K562 (cell line): ENCODE measurements around the gene INTS4. TPM values are rescaled to one million over a fixed set of nuclear protein-coding genes. Genes with fewer than 3 reads are reported as not detected.

Source experiments
- CBX2 ChIP-seq: fragments of 200-600 bp; sonication (generic); IDR thresholded peaks from one replicate; pipeline ENCODE4 v1.6.1; 2012; ENCODE audit warnings: mild to moderate bottlenecking, low read length, inconsistent platforms; ENCODE audit not compliant: insufficient read depth, poor library complexity, severe bottlenecking
- EP300 ChIP-seq: IDR thresholded peaks from 2 replicates; pipeline ENCODE4 v1.6.1; 2012; ENCODE audit warnings: low read length, improper control_type of control experiment
- ETV6 ChIP-seq, 3 experiments: fragments of 150-350 bp in 1 of 3; sonication (generic) in 1 of 3; formaldehyde crosslinking in 1 of 3; IDR thresholded peaks; 2 replicates each; pipeline versions ENCODE4 v1.6.1 to v1.8.0; 2014 to 2022; ENCODE audit warnings: borderline replicate concordance in 2 of 3, low read depth in 2 of 3, antibody characterized with exemption in 1 of 3, low read length in 1 of 3, mild to moderate bottlenecking in 1 of 3, missing genetic modification reagents in 1 of 3
- FOXA1 ChIP-seq: fragments of 450-650 bp; IDR thresholded peaks from 2 replicates; pipeline ENCODE4 v1.6.1; 2016; ENCODE audit warnings: mild to moderate bottlenecking, borderline replicate concordance
- FOXM1 ChIP-seq, 2 experiments: fragments of 450-650 bp in 1 of 2; sonication (generic) in 1 of 2; formaldehyde crosslinking in 1 of 2; IDR thresholded peaks; 2 replicates each; pipeline versions ENCODE4 v1.6.1 to v1.9.0; 2017 to 2022; ENCODE audit warnings: low read depth in 2 of 2, mild to moderate bottlenecking in 2 of 2, missing genetic modification reagents in 1 of 2, moderate library complexity in 1 of 2
- HDAC1 ChIP-seq, 2 experiments: fragments of 450-650 bp; IDR thresholded peaks; 2 replicates each; pipeline ENCODE4 v1.6.1; 2016 to 2017; ENCODE audit warnings: inconsistent platforms in 1 of 2, mild to moderate bottlenecking in 1 of 2, moderate library complexity in 1 of 2
- KLF6 ChIP-seq: fragments of 250-450 bp; sonication (Bioruptor Pico); IDR thresholded peaks from 2 replicates; pipeline ENCODE4 v1.4.0; 2020; ENCODE audit warnings: mild to moderate bottlenecking, moderate library complexity, borderline replicate concordance
- MAFG ChIP-seq: fragments of 450-650 bp; conservative IDR thresholded peaks from 2 replicates; pipeline ENCODE4 v1.6.1; 2016; ENCODE audit warnings: missing genetic modification characterization, missing compliant biosample characterization
- MTA1 ChIP-seq: fragments of 450-650 bp; IDR thresholded peaks from 2 replicates; pipeline ENCODE4 v1.6.1; 2017; ENCODE audit warnings: borderline replicate concordance
- NCOA1 ChIP-seq: fragments of 450-650 bp; IDR thresholded peaks from 2 replicates; pipeline ENCODE4 v1.6.1; 2016; ENCODE audit warnings: low read depth
- NFRKB ChIP-seq: fragments of 450-650 bp; IDR thresholded peaks from 2 replicates; pipeline ENCODE4 v1.6.1; 2016; ENCODE audit warnings: low read depth
- PHB2 ChIP-seq: fragments of 450-650 bp; IDR thresholded peaks from 2 replicates; pipeline ENCODE4 v1.6.1; 2017; ENCODE audit warnings: low read depth
- PPARD ChIP-seq: fragments of 250-450 bp; sonication (Bioruptor Pico); IDR thresholded peaks from 2 replicates; pipeline ENCODE4 v1.8.0; 2022; ENCODE audit warnings: inconsistent platforms, mild to moderate bottlenecking, moderate library complexity
- SMAD2 ChIP-seq: fragments of 150-350 bp; IDR thresholded peaks from 2 replicates; pipeline ENCODE4 v1.6.1; 2014; ENCODE audit warnings: low read depth, mild to moderate bottlenecking, low read length
- SMARCB1 ChIP-seq: IDR thresholded peaks from 2 replicates; pipeline ENCODE4 v1.6.1; 2011; ENCODE audit warnings: improper control_type of control experiment, low read depth; ENCODE audit not compliant: insufficient read length
- SNIP1 ChIP-seq: fragments of 450-650 bp; IDR thresholded peaks from 2 replicates; pipeline ENCODE4 v1.7.1; 2017; ENCODE audit warnings: low read depth, mild to moderate bottlenecking
- SREBF1 ChIP-seq: fragments of 150-350 bp; IDR thresholded peaks from 2 replicates; pipeline ENCODE4 v1.6.1; 2014; ENCODE audit warnings: antibody characterized with exemption, low read depth, low read length, borderline replicate concordance
- U2AF1 ChIP-seq: fragments of 200-400 bp; formaldehyde crosslinking; optimal IDR thresholded peaks from 2 replicates; pipeline ENCODE3; 2017; ENCODE audit warnings: mild to moderate bottlenecking, low read depth, low read length, moderate library complexity
- ZNF124 ChIP-seq: sonication (generic); formaldehyde crosslinking; IDR thresholded peaks from 2 replicates; pipeline ENCODE4 v1.8.1; 2022; ENCODE audit warnings: missing genetic modification reagents
- ZNF764 ChIP-seq: fragments of 250-450 bp; sonication (Bioruptor Pico); IDR thresholded peaks from 2 replicates; pipeline ENCODE4 v1.4.0; 2020; ENCODE audit warnings: low read depth, mild to moderate bottlenecking, moderate library complexity
- polyA plus RNA-seq, 8 experiments: library from polyadenylated mRNA; depleted of rRNA in 4 of 8; stranded (reverse) in 5 of 8; unstranded in 3 of 8; fragments of >200 nt; fragmentation: Nextera tagmentation in 2 of 8; fragmentation: Illumina TruSeq in 1 of 8; extraction: Ambion mirVana in 2 of 8; extraction: Trizol in 1 of 8; gene quantifications; 2 replicates each; pipeline versions ENCODE4 v1.2.1 to v1.2.3, GENCODE V29; 2011 to 2014; ENCODE audit warnings: inconsistent platforms in 1 of 8, missing spikeins in 1 of 8
- total RNA-seq, 7 experiments: library from RNA; depleted of rRNA in 6 of 7; stranded (reverse); fragments of >200 nt in 6 of 7; fragmentation: Illumina TruSeq in 2 of 7; extraction: Trizol in 2 of 7; gene quantifications; 2 replicates each; pipeline versions ENCODE4 v1.2.1 to v1.2.3, GENCODE V29; 2011 to 2021; ENCODE audit warnings: low replicate concordance in 1 of 7
- TF ChIP-seq, protein P1 (sequence below): fragments of 450-650 bp; formaldehyde crosslinking; IDR thresholded peaks from 2 replicates; pipeline ENCODE4 v1.4.0; 2020; ENCODE audit warnings: mild to moderate bottlenecking, moderate library complexity
- TF ChIP-seq, protein P2 (sequence below): fragments of 250-450 bp; sonication (Bioruptor Pico); IDR thresholded peaks from 2 replicates; pipeline ENCODE4 v1.4.0; 2020; ENCODE audit warnings: borderline replicate concordance
- TF ChIP-seq, protein P3 (sequence below), 2 experiments: fragments of 200-800 bp in 1 of 2; sonication (Bioruptor generic) in 1 of 2; sonication (generic) in 1 of 2; formaldehyde crosslinking in 1 of 2; IDR thresholded peaks in 1 of 2; conservative IDR thresholded peaks in 1 of 2; 2 replicates each; pipeline versions ENCODE4 v1.5.0 to v1.6.1; 2016 to 2020; ENCODE audit warnings: missing compliant biosample characterization in 1 of 2, missing genetic modification characterization in 1 of 2, missing genetic modification reagents in 1 of 2

Gene INTS4
- total and polyA plus RNA-seq, 9 of the 15 experiments (the other 6 are each of a cell fraction or from before 2014, with no cell fraction given), result 28.4 to 53.4 (median 44.5) TPM

DNA sequence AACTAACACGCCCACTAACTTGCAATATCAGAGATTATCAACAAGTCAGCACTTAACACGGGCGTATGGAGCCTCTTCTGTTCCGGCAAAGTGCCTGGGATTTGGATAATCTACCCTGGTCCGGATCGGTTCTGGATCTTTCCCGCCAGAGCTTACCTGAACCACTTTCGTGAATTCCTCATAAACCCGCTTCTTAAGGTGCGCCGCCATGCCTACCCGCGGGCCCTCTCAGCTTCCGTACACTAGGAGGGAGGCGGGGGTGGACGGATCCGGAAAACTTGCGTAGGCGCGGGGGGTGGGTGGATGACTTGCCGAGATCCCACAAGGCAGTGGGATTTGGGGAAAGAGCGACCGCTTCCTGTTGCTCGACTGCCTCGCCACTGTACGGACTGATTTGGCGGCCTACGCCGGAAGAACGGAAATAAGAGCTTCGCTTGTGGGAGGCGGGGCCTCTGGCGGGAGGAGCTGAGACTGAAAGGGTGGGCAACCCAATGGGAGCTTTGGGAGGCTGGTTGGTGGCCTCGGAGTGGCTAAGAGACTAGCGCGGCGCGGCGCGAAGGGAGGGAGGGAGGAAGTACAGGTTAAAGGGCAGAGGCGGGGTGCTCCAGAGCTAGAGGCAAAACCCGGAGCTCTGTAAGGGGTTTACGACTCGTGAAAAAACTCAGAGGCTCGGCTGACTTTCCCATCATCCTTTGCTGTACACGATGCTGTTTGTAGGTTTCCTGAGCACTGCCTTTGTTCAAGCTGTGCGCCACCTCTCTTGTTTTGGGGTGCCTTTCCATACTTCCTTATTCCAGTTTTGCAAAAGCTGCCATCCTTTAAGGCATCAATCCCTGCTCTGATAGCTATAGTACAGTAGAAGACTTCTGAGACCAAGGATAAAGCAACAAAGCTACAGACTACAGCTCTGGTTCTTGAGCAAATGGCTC is at the start of gene INTS4 (continued):
- TF ChIP-seq, protein P1, sequence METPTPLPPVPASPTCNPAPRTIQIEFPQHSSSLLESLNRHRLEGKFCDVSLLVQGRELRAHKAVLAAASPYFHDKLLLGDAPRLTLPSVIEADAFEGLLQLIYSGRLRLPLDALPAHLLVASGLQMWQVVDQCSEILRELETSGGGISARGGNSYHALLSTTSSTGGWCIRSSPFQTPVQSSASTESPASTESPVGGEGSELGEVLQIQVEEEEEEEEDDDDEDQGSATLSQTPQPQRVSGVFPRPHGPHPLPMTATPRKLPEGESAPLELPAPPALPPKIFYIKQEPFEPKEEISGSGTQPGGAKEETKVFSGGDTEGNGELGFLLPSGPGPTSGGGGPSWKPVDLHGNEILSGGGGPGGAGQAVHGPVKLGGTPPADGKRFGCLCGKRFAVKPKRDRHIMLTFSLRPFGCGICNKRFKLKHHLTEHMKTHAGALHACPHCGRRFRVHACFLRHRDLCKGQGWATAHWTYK (CRISPR knock-in tag), result no peak
- TF ChIP-seq, protein P2, sequence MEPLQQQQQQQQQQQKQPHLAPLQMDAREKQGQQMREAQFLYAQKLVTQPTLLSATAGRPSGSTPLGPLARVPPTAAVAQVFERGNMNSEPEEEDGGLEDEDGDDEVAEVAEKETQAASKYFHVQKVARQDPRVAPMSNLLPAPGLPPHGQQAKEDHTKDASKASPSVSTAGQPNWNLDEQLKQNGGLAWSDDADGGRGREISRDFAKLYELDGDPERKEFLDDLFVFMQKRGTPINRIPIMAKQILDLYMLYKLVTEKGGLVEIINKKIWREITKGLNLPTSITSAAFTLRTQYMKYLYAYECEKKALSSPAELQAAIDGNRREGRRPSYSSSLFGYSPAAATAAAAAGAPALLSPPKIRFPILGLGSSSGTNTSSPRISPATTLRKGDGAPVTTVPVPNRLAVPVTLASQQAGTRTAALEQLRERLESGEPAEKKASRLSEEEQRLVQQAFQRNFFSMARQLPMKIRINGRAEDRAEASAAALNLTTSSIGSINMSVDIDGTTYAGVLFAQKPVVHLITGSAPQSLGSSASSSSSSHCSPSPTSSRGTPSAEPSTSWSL (CRISPR knock-in tag), result no peak
- peak; percentile 44; the same call in 1 of the 2 replicates for TF ChIP-seq SREBF1
- TF ChIP-seq NCOA1, result peak; percentile 90; the same call in 1 of the 2 replicates
- TF ChIP-seq FOXA1, result no peak
- TF ChIP-seq MAFG (tag), result peak; percentile 64; the same call in 1 of the 2 replicates
- TF ChIP-seq ZNF764 (CRISPR knock-in tag), result no peak
- TF ChIP-seq SMAD2, result no peak
- TF ChIP-seq MTA1, result no peak
- TF ChIP-seq, protein P3, sequence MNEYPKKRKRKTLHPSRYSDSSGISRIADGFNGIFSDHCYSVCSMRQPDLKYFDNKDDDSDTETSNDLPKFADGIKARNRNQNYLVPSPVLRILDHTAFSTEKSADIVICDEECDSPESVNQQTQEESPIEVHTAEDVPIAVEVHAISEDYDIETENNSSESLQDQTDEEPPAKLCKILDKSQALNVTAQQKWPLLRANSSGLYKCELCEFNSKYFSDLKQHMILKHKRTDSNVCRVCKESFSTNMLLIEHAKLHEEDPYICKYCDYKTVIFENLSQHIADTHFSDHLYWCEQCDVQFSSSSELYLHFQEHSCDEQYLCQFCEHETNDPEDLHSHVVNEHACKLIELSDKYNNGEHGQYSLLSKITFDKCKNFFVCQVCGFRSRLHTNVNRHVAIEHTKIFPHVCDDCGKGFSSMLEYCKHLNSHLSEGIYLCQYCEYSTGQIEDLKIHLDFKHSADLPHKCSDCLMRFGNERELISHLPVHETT (CRISPR knock-in tag; conservative IDR thresholded peaks at IDR 0.05 in 1 of 2, IDR thresholded peaks at IDR 0.05 in 1 of 2), result peak in 1 of 2 experiments; percentile 98; a peak in 2 of 4 replicates
- TF ChIP-seq SNIP1, result peak; percentile 80
- peak; percentile 52; the same call in 1 of the 2 replicates for TF ChIP-seq KLF6
- no peak for TF ChIP-seq U2AF1
- no peak for TF ChIP-seq ETV6 (IDR thresholded peaks at IDR 0.05; ENCODE audit: borderline replicate concordance in 1 of 2, low read depth in 2 of 2, low read length in 1 of 2)
- TF ChIP-seq ETV6 (CRISPR knock-in tag; IDR thresholded peaks at IDR 0.05; ENCODE audit: borderline replicate concordance), result no peak
- no peak for TF ChIP-seq CBX2
- TF ChIP-seq HDAC1 (IDR thresholded peaks at IDR 0.05), result peak; percentile 64 to 87; a peak in 3 of 4 replicates
- TF ChIP-seq SMARCB1, result no peak
- TF ChIP-seq NFRKB, result peak; percentile 52; the same call in 1 of the 2 replicates
- TF ChIP-seq PHB2, result no peak
- TF ChIP-seq FOXM1 (IDR thresholded peaks at IDR 0.05; ENCODE audit: low read depth), result peak; percentile 82
- TF ChIP-seq FOXM1 (CRISPR knock-in tag; IDR thresholded peaks at IDR 0.05; ENCODE audit: low read depth), result no peak
- no peak for TF ChIP-seq ZNF124 (CRISPR knock-in tag)
- peak; percentile 51; the same call in 1 of the 2 replicates for TF ChIP-seq EP300
- TF ChIP-seq PPARD (CRISPR knock-in tag), result no peak
